Mucosa of descending colon (tissue), 3 donors: ENCODE results near the gene PCDH12. TPM values are rescaled to one million over a fixed set of nuclear protein-coding genes. Genes with fewer than 3 reads are reported as not detected.

Experiments
- ATAC-seq: fragments of 200-7000 bp; cut with Tn5 transposase; one replicate; pipeline ENCODE4 v1.9.1; 2020; ENCODE audit warnings: mild to moderate bottlenecking, moderate library complexity
- DNase-seq, 3 donors: peaks; one replicate each; pipeline ENCODE4 v3.0.0-alpha.2; 2020
- H3K36me3 ChIP-seq: fragments of 200-600 bp; one replicate; pipeline ENCODE4 v1.8.0; 2021; ENCODE audit warnings: low read depth, mild to moderate bottlenecking
- H3K4me1 ChIP-seq: fragments of 200-600 bp; one replicate; pipeline ENCODE4 v1.8.0; 2021; ENCODE audit warnings: low read depth, mild to moderate bottlenecking
- H3K4me3 ChIP-seq: fragments of 200-600 bp; one replicate; pipeline ENCODE4 v1.8.0; 2021; ENCODE audit warnings: mild to moderate bottlenecking
- H3K9me3 ChIP-seq: fragments of 200-600 bp; one replicate; pipeline ENCODE4 v1.8.0; 2021; ENCODE audit warnings: mild to moderate bottlenecking
- CTCF ChIP-seq: fragments of 200-600 bp; IDR thresholded peaks from one replicate; pipeline ENCODE4 v1.8.0; 2022; ENCODE audit warnings: antibody characterized with exemption, mild to moderate bottlenecking
- intact Hi-C, 2 donors: fragments of 100-400 bp; cut with DNase I in 1 of 2; cut with micrococcal nuclease in 1 of 2; formaldehyde crosslinking; loops; one replicate each; pipeline versions ENCODE4 v1.11.0 to v1.11.1; 2022; cut with DNase I, micrococcal nuclease
- total RNA-seq, 3 donors: library from RNA; stranded (reverse); fragmentation: NEBNext Ultra II Directional in 2 of 3; extraction: Animal tissue kit (Norgen Biotek cat#: 25700) in 2 of 3; gene quantifications; one replicate each; pipeline versions ENCODE4 v1.2.1 to v1.2.4, GENCODE V29; 2021 to 2023
- donor health status: DM: no; HTN: no; CAD: no; lungs with moderate emphysema.
- donor health status: DM: no; HTN: no; CAD: no.
- donor health status: DM: no; HTN: yes; CAD: no.

Gene PCDH12
- total RNA-seq, 3 donors from 2014 or later: 1.2 to 3.2 (median 2.2) TPM

- H3K4me1 ChIP-seq: no peaks in the 10 kb centered on the region
- no peaks in the 10 kb centered on the region for H3K36me3 ChIP-seq
- H3K9me3 ChIP-seq: no peaks in the 10 kb centered on the region
- intact Hi-C loops: no loop called here
- DNase-seq (no peak), ATAC-seq (no peak)
- TF ChIP-seq CTCF: no peak
- no peak overlapping the region for H3K4me3 ChIP-seq
Observed at GRCh38 chr5:141935538-141935937, 22.5 kb downstream of the PCDH12 start.

DNA sequence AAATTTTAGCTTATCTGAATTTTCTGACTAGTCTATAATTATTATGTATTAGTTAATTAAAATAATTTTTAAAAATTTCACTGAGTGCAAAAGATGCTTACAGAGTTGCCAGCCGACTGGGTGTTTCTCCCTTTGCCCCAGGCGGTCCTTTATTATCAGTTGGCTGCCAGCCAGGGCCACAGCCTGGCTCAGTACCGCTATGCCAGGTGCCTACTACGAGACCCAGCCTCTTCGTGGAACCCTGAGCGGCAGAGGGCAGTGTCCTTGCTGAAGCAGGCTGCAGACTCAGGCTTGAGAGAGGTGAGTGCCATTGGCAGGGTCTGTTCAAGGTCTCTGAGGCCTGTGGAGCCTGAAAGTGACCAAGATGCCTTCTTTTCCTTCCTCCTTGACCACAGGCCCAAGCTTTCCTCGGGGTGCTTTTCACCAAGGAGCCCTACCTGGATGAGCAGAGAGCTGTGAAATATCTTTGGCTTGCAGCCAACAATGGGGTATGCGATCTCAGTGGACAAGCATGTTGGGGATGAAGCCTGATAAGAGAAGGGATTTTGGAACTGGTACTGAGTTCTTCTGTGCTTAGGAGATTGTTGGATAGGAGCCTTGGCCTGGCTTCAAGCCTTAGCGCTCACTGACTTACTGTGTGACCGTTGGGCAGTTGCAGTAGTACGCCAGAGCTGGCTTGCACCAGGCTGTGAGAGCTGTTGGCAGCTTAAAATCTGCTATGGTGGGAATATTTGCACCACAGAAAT lies 23.7 kb downstream of the PCDH12 start:
- peak; percentile 60 to 64 (median 61) for DNase-seq
- Histone ChIP-seq H3K36me3 (no peaks in the 10 kb centered on the region), H3K4me3 (no peak overlapping the region), H3K4me1 (no peaks in the 10 kb centered on the region), H3K9me3 (no peaks in the 10 kb centered on the region)
- peak; percentile 76 for ATAC-seq
- intact Hi-C loops: no loop called here
- TF ChIP-seq CTCF: no peak

DNA sequence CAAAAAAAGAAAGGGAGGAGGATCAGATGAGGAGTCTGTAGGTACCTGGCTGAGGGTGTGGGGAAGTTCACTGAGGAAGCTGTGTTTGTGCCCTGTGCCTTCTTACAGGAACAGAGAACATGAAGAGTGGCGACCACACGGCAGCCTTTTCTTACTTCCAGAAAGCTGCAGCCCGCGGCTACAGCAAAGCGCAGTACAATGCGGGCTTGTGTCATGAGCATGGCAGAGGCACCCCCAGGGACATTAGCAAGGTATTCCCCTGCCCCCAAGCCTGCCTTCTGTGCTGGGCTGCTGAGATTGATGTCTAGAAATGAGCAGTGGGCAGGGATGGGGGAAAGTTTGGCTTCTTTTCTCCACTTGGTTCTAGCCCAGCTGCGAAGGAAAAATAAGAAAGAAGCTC lies 24.9 kb downstream of the PCDH12 start:
- Histone ChIP-seq H3K36me3 (peaks cover 5% of the 10 kb centered on the region), H3K4me1 (no peaks in the 10 kb centered on the region), H3K9me3 (no peaks in the 10 kb centered on the region), H3K4me3 (no peak overlapping the region)
- DNase-seq: no peak
- no peak for TF ChIP-seq CTCF
- intact Hi-C loops: no loop called here
- no peak for ATAC-seq

GRCh38 chr5:141931694-141932093 lies 26.3 kb downstream of the PCDH12 start:
- intact Hi-C loops: no loop called here
- TF ChIP-seq CTCF: no peak
- no peak for ATAC-seq
- DNase-seq: no peak
- no peak overlapping the region for H3K4me3 ChIP-seq
- peaks cover 9% of the 10 kb centered on the region for H3K36me3 ChIP-seq
- H3K9me3 ChIP-seq: no peaks in the 10 kb centered on the region
- no peaks in the 10 kb centered on the region for H3K4me1 ChIP-seq

- H3K9me3 ChIP-seq: no peaks in the 10 kb centered on the region
- no peak for TF ChIP-seq CTCF
- peaks cover 9% of the 10 kb centered on the region for H3K36me3 ChIP-seq
- intact Hi-C loops: no loop called here
- H3K4me1 ChIP-seq: peaks cover 5% of the 10 kb centered on the region
- no peak overlapping the region for H3K4me3 ChIP-seq
- ATAC-seq (no peak), DNase-seq (no peak)
Observed at GRCh38 chr5:141929398-141930058, 28.5 kb downstream of the PCDH12 start.
